HEK293 (cell line): Measurements from ENCODE around the gene CFAP20.
"Not testable (repeated sequence)": the region's sequence is repeated elsewhere in the genome, so short reads cannot be mapped to it uniquely, and the experiment has no call there.

ENCODE experiments used
- CTCF ChIA-PET: fragments of 350-600 bp; formaldehyde crosslinking; extraction: SDS; loops from one replicate; lab custom pipeline; 2021; ENCODE audit warnings: antibody characterized with exemption; lab: Yijun Ruan, JAX
- POLR2A ChIA-PET: fragments of 300-600 bp; formaldehyde crosslinking; extraction: SDS; loops from one replicate; lab custom pipeline; 2020; ENCODE audit warnings: antibody characterized with exemption, inconsistent platforms; lab: Yijun Ruan, JAX
- H3K27ac ChIP-seq: fragments of 200-500 bp; sonication (Bioruptor generic); 2 replicates; pipeline ENCODE4 v1.5.1; 2014; ENCODE audit warnings: low read depth, low read length, control low read depth, inconsistent platforms; ENCODE audit errors: extremely low read depth
- H3K36me3 ChIP-seq, 2 experiments: fragments of 200-500 bp in 1 of 2; sonication (Bioruptor generic) in 1 of 2; 1 replicate in 1 of 2; 2 replicates in 1 of 2; pipeline ENCODE4 v1.5.1; 2014 to 2017; ENCODE audit warnings: inconsistent platforms in 2 of 2, low read length in 2 of 2; ENCODE audit not compliant: control insufficient read depth in 2 of 2, insufficient read depth in 1 of 2
- H3K4me1 ChIP-seq: fragments of 200-500 bp; sonication (Bioruptor generic); 2 replicates; pipeline ENCODE4 v1.5.1; 2014; ENCODE audit warnings: mild to moderate bottlenecking, low read length, inconsistent platforms; ENCODE audit not compliant: control insufficient read depth, insufficient read depth
- H3K4me3 ChIP-seq: 2 replicates; pipeline ENCODE4 v1.5.1; 2011; ENCODE audit warnings: low read depth, mild to moderate bottlenecking, control low read depth, low read length, moderate library complexity
- H3K9me3 ChIP-seq: fragments of 200-500 bp; sonication (Bioruptor generic); 2 replicates; pipeline ENCODE4 v1.5.1; 2014; ENCODE audit warnings: low read depth, low read length, inconsistent platforms; ENCODE audit not compliant: control insufficient read depth, insufficient read depth
- BCL11A ChIP-seq: fragments of 450-650 bp; formaldehyde crosslinking; IDR thresholded peaks from 2 replicates; pipeline ENCODE4 v1.5.1; 2016; ENCODE audit warnings: low read depth, missing biosample characterization, missing genetic modification characterization
- FEZF1 ChIP-seq: fragments of 450-650 bp; formaldehyde crosslinking; IDR thresholded peaks from 2 replicates; pipeline ENCODE4 v1.5.1; 2016; ENCODE audit warnings: missing biosample characterization, missing genetic modification characterization
- GLIS1 ChIP-seq: fragments of 450-650 bp; formaldehyde crosslinking; IDR thresholded peaks from 2 replicates; pipeline ENCODE4 v1.5.1; 2016; ENCODE audit warnings: missing biosample characterization, missing genetic modification characterization
- GLIS2 ChIP-seq: fragments of 450-650 bp; formaldehyde crosslinking; IDR thresholded peaks from 2 replicates; pipeline ENCODE4 v1.5.1; 2016; ENCODE audit warnings: missing biosample characterization, missing genetic modification characterization
- IKZF3 ChIP-seq: fragments of 450-650 bp; IDR thresholded peaks from 2 replicates; pipeline ENCODE4 v1.5.0; 2018; ENCODE audit warnings: missing biosample characterization, mild to moderate bottlenecking, missing genetic modification characterization, moderate library complexity
- KLF8 ChIP-seq: fragments of 450-650 bp; formaldehyde crosslinking; IDR thresholded peaks from 2 replicates; pipeline ENCODE4 v1.5.1; 2016; ENCODE audit warnings: missing biosample characterization, missing genetic modification characterization
- MZF1 ChIP-seq: fragments of 450-650 bp; formaldehyde crosslinking; IDR thresholded peaks from 2 replicates; pipeline ENCODE4 v1.5.1; 2017; ENCODE audit warnings: missing biosample characterization, missing genetic modification characterization, borderline replicate concordance
- SCRT1 ChIP-seq: fragments of 450-650 bp; formaldehyde crosslinking; IDR thresholded peaks from 2 replicates; pipeline ENCODE4 v1.5.1; 2016; ENCODE audit warnings: missing biosample characterization, missing genetic modification characterization, borderline replicate concordance
- ZBTB10 ChIP-seq: fragments of 450-650 bp; formaldehyde crosslinking; IDR thresholded peaks from 2 replicates; pipeline ENCODE4 v1.5.1; 2016; ENCODE audit warnings: missing biosample characterization, missing genetic modification characterization
- ZFHX2 ChIP-seq: fragments of 450-650 bp; formaldehyde crosslinking; conservative IDR thresholded peaks from 2 replicates; pipeline ENCODE4 v1.5.1; 2016; ENCODE audit warnings: missing biosample characterization, missing genetic modification characterization
- ZNF146 ChIP-seq: fragments of 450-650 bp; formaldehyde crosslinking; IDR thresholded peaks from 2 replicates; pipeline ENCODE4 v1.5.1; 2016; ENCODE audit warnings: missing biosample characterization, missing genetic modification characterization
- ZNF157 ChIP-seq: fragments of 450-650 bp; formaldehyde crosslinking; IDR thresholded peaks from 2 replicates; pipeline ENCODE4 v1.5.1; 2016; ENCODE audit warnings: missing biosample characterization, missing genetic modification characterization
- ZNF18 ChIP-seq: fragments of 450-650 bp; formaldehyde crosslinking; IDR thresholded peaks from 2 replicates; pipeline ENCODE4 v1.5.1; 2016; ENCODE audit warnings: missing biosample characterization, missing genetic modification characterization
- ZNF202 ChIP-seq: fragments of 450-650 bp; formaldehyde crosslinking; IDR thresholded peaks from 2 replicates; pipeline ENCODE4 v1.5.1; 2016; ENCODE audit warnings: missing biosample characterization, missing genetic modification characterization, borderline replicate concordance
- ZNF292 ChIP-seq: fragments of 450-650 bp; formaldehyde crosslinking; IDR thresholded peaks from 2 replicates; pipeline ENCODE4 v1.5.1; 2016; ENCODE audit warnings: low read depth, missing biosample characterization, missing genetic modification characterization, borderline replicate concordance
- ZNF302 ChIP-seq: fragments of 450-650 bp; formaldehyde crosslinking; IDR thresholded peaks from 2 replicates; pipeline ENCODE4 v1.5.1; 2016; ENCODE audit warnings: missing biosample characterization, missing genetic modification characterization, low read depth
- ZNF341 ChIP-seq: fragments of 450-650 bp; formaldehyde crosslinking; IDR thresholded peaks from 2 replicates; pipeline ENCODE4; 2016; ENCODE audit warnings: low read depth, missing biosample characterization, missing genetic modification characterization
- ZNF362 ChIP-seq: fragments of 450-650 bp; formaldehyde crosslinking; IDR thresholded peaks from 2 replicates; pipeline ENCODE4 v1.5.1; 2016; ENCODE audit warnings: missing biosample characterization, missing genetic modification characterization
- ZNF473 ChIP-seq: fragments of 450-650 bp; formaldehyde crosslinking; IDR thresholded peaks from 2 replicates; pipeline ENCODE4 v1.5.1; 2017; ENCODE audit warnings: missing biosample characterization, missing genetic modification characterization
- ZNF561 ChIP-seq: fragments of 450-650 bp; IDR thresholded peaks from 2 replicates; pipeline ENCODE4 v1.5.1; 2018; ENCODE audit warnings: missing biosample characterization, missing genetic modification characterization, borderline replicate concordance
- ZNF585B ChIP-seq: fragments of 450-650 bp; formaldehyde crosslinking; IDR thresholded peaks from 2 replicates; pipeline ENCODE4 v1.5.1; 2016; ENCODE audit warnings: missing biosample characterization, missing genetic modification characterization
- ZNF610 ChIP-seq: fragments of 450-650 bp; formaldehyde crosslinking; IDR thresholded peaks from 2 replicates; pipeline ENCODE4 v1.5.1; 2016; ENCODE audit warnings: missing biosample characterization, missing genetic modification characterization, borderline replicate concordance
- ZNF623 ChIP-seq: fragments of 450-650 bp; formaldehyde crosslinking; IDR thresholded peaks from 2 replicates; pipeline ENCODE4 v1.5.1; 2016; ENCODE audit warnings: missing biosample characterization, missing genetic modification characterization
- ZNF626 ChIP-seq: fragments of 450-650 bp; sonication (Bioruptor Pico); formaldehyde crosslinking; IDR thresholded peaks from 2 replicates; pipeline ENCODE4 v1.5.1; 2018; ENCODE audit warnings: missing biosample characterization, missing genetic modification characterization, inconsistent platforms
- ZNF704 ChIP-seq: fragments of 450-650 bp; formaldehyde crosslinking; IDR thresholded peaks from 2 replicates; pipeline ENCODE4 v1.5.1; 2016; ENCODE audit warnings: missing biosample characterization, missing genetic modification characterization
- ZNF843 ChIP-seq: fragments of 450-650 bp; formaldehyde crosslinking; IDR thresholded peaks from 2 replicates; pipeline ENCODE4 v1.5.1; 2016; ENCODE audit warnings: missing biosample characterization, missing genetic modification characterization
- ZSCAN16 ChIP-seq: fragments of 450-650 bp; formaldehyde crosslinking; IDR thresholded peaks from 2 replicates; pipeline ENCODE4 v1.5.1; 2016; ENCODE audit warnings: missing biosample characterization, missing genetic modification characterization

The CFAP20 gene

GRCh38 chr16:58084635-58085034 lies 44.5 kb downstream of the CFAP20 start:
- Histone ChIP-seq H3K4me1 (no peaks in the 10 kb centered on the region), H3K4me3 (no peak overlapping the region), H3K9me3 (no peaks in the 10 kb centered on the region), H3K36me3 (no peaks in the 10 kb centered on the region), H3K27ac (no peak overlapping the region)
- TF ChIP-seq KLF8 (tag by site-specific recombination), result no peak
- no peak for TF ChIP-seq FEZF1
- no peak for TF ChIP-seq ZNF302
- TF ChIP-seq ZBTB10 (tag by site-specific recombination), result no peak
- no peak for TF ChIP-seq ZFHX2 (tag by site-specific recombination)
- no peak for TF ChIP-seq ZNF292 (tag by site-specific recombination)
- TF ChIP-seq ZNF843, result no peak
- no peak for TF ChIP-seq ZNF610 (tag by site-specific recombination)
- no peak for TF ChIP-seq ZNF157
- no peak for TF ChIP-seq ZNF704 (tag by site-specific recombination)
- no peak for TF ChIP-seq ZNF626
- TF ChIP-seq GLIS2 (tag by site-specific recombination), result no peak
- no peak for TF ChIP-seq GLIS1 (tag by site-specific recombination)
- TF ChIP-seq ZNF473 (tag by site-specific recombination), result no peak
- no peak for TF ChIP-seq MZF1
- TF ChIP-seq SCRT1 (tag by site-specific recombination), result no peak
- no peak for TF ChIP-seq IKZF3 (tag by site-specific recombination)
- TF ChIP-seq ZSCAN16, result no peak
- TF ChIP-seq ZNF146 (tag by site-specific recombination), result no peak
- no peak for TF ChIP-seq ZNF362 (tag by site-specific recombination)
- POLR2A ChIA-PET, result interaction anchor here (0.9 kb wide), 1 partner anchor 45 kb away, joined by 3 read pairs; the partner anchor contains the start of gene CFAP20
- CTCF ChIA-PET, result interaction anchor here (0.6 to 2.5 kb wide), 4 partner anchors 12 to 413 kb away, joined by 3 to 9 read pairs (median 4); no protein-coding TSS in a partner anchor

GRCh38 chr16:58082381-58082780 lies 46.8 kb downstream of the CFAP20 start:
- CTCF ChIA-PET, result interaction anchor here (0.8 kb wide), 1 partner anchor 17 kb away, joined by 4 read pairs; no protein-coding TSS in a partner anchor

GRCh38 chr16:58080657-58081056 lies 48.5 kb downstream of the CFAP20 start:
- POLR2A ChIA-PET, result not testable (repeated sequence)

More at GRCh38 chr16:58082381-58082780, 46.8 kb downstream of the CFAP20 start:
- TF ChIP-seq BCL11A (tag by site-specific recombination) (no peak), ZNF18 (no peak), ZNF561 (no peak), ZNF623 (tag by site-specific recombination) (peak; percentile 80), ZNF585B (tag by site-specific recombination) (no peak), ZNF341 (tag by site-specific recombination) (no peak), ZNF202 (tag by site-specific recombination) (no peak)
- POLR2A ChIA-PET, result no interaction called here
- no peaks in the 10 kb centered on the region for H3K36me3 ChIP-seq
- H3K27ac ChIP-seq, result no peak overlapping the region
- H3K4me3 ChIP-seq, result no peak overlapping the region
- no peaks in the 10 kb centered on the region for H3K9me3 ChIP-seq
- no peaks in the 10 kb centered on the region for H3K4me1 ChIP-seq

More at GRCh38 chr16:58080657-58081056, 48.5 kb downstream of the CFAP20 start:
- H3K4me3 ChIP-seq, H3K4me1 ChIP-seq, CTCF ChIA-PET, H3K27ac ChIP-seq, H3K9me3 ChIP-seq, H3K36me3 ChIP-seq: not testable (repeated sequence)
